Stimulated activated CD4-positive, alpha-beta T cell treated with anti-CD3 and anti-CD28 coated beads, Interleukin-12 subunit alpha, Interleukin-12 subunit beta, amount 100 ng/mL, for 4 hours (primary cell): ENCODE data around the gene HMCES.
A peak's percentile ranks its signal among the peaks of the same experiment; 100 is the strongest.

ENCODE experiments used
- DNase-seq: peaks from one replicate; pipeline ENCODE4 v3.0.0-alpha.2; 2020

HMCES gene, protein sequence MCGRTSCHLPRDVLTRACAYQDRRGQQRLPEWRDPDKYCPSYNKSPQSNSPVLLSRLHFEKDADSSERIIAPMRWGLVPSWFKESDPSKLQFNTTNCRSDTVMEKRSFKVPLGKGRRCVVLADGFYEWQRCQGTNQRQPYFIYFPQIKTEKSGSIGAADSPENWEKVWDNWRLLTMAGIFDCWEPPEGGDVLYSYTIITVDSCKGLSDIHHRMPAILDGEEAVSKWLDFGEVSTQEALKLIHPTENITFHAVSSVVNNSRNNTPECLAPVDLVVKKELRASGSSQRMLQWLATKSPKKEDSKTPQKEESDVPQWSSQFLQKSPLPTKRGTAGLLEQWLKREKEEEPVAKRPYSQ

GRCh38 chr3:129278439-129278965 is at the start of gene HMCES:
HMCES (plus strand) TSS chr3:129278870; CDS start chr3:129279733, 863 bp downstream.
- peak; percentile 92 for DNase-seq

GRCh38 chr3:129228891-129229585 is 49.6 kb upstream of the HMCES start:
- DNase-seq = no peak

GRCh38 chr3:129230311-129231019 is 48.2 kb upstream of the HMCES start:
- no peak for DNase-seq

DNA sequence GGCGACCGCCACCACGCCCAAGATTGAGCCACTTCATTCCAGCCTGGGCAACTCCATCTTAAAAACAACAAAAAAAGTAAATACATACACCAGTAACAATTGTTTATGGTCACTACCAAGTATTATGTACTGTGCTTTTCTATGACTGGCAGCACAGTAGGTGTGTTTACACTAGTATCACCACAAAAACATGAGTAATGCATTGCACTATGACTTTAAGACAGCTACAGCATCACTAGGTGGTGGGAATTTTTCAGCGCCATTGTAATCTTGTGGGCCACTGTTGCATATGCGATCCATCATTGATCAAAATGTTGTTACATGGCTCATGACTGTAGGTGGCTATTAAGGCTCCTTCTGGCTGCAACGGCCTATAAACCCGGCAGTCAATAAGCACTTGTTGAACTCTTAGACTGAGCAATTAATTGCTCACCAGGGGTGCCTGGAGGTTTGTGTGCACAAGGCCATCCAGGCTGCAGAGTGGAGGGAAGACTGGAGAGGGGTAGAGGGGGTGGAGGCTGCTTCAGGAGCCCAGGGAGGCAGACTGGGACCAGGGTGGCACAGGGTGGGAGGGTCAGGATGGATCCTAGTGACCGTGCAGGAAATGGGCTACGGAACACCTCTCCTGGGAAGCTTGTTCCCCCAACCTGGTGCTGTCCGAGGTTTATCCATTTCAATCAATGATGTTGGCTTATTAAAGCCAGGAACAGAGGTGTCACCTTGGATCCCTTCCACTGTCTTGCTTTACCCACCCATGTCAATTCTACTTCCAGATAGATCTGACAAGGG is 47.1 kb upstream of the HMCES start:
- DNase-seq = no peak

DNA sequence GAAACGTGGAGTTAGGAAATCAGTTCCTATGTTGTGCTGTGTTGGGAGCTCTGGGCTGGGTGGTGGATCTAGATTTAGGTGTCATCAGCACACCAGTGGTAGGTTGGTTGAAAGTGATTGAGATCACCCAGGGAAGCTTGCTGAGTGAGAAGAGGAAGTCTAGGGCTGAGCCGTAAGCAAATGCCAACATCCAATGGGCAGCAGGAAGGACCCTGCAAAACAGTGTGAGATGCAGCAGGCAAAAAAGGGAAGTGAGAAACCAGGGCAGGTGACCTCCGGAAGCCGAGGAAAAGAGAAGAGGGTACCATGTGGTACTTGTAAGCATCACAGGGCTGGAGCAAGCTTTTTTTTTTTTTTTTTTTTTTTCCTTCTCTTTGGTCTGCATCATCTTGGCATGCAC is 45.1 kb upstream of the HMCES start:
- DNase-seq = no peak

- DNase-seq = no peak
Observed at GRCh38 chr3:129234441-129234840, 44.2 kb upstream of the HMCES start.

DNA sequence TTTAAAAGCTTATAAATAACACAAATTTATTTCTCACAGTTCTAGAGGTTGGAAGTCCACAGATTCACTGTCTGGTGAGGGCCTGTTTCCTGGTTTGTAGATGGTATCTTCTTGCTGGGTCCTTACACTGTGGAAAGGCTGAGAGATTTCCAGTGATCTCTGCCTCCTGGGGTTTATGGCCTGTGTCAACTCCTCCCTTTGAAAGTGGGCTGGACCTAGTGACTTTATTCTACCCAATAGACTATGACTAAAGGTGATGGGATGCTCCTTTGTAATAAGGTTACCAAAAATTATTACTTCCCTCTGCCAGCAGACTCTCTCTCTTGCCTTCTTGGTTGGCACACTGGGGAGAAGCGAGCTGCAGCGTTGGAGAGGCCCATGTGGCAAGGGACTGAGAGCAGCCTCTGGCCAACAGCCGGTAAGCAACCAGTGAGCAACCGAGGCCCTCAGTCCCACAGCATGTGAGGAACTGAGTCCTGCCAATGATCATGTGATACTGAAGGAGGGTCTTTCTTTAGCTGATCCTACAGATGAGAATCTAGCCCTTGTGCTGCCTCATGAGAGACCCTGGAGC is 43.2 kb upstream of the HMCES start:
- no peak for DNase-seq

- DNase-seq = no peak
Observed at GRCh38 chr3:129238945-129239705, 39.5 kb upstream of the HMCES start.

DNA sequence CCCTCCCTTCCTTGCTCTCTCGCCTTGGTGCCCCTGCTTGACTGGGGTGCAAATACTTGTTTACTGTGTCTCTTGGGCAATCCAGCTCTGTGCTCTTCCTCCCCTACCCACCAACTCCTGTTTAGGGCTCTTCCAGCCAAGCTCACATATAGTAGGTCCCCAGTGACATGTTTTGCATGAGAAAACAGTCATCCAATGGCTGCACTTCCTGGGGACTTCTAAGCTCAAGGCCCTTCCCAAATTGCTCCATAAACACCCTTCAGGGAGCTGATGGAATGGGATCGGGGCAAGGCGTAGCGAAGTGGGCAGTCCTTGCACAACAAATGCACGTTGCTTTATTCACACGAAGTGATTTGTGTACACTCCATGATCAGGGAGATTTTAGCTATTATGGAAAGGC is 38.7 kb upstream of the HMCES start:
- no peak for DNase-seq

GRCh38 chr3:129240436-129240835 is 38.2 kb upstream of the HMCES start:
- DNase-seq = no peak

GRCh38 chr3:129245141-129245540 is 33.5 kb upstream of the HMCES start:
- DNase-seq = no peak

DNA sequence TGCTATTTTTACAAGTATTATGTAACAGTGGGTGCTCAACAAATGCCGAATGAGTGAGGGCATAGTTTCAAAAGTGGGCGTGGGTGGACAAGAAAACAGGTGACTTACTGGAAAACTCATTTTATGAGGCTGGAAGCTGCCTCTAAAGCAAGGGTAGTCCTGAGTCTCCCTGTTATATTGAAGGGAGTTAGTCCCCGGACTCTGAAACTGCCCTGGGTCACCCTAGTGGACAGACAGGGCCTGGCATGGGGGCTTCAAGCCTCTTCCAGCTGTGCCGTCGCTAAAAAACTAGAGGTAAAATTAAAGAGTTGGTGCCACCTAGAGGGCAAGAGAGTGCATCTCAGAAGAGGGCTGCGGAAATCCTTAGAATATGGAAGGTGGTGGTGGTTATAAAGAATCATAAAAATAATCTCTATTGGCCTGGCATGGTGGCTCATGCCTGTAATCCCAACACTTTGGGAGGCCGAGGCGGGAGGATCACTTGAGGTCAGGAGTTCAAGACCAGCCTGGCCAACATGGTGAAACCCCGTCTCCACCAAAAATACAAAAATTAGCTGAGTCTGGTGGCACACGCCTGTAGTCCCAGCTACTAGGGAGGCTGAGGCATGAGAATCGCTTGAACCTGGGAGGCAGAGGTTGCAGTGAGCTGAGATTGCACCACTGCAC is 32.9 kb upstream of the HMCES start:
- DNase-seq = peak; percentile 45

GRCh38 chr3:129246636-129247035 is 32.0 kb upstream of the HMCES start:
- DNase-seq = no peak

DNA sequence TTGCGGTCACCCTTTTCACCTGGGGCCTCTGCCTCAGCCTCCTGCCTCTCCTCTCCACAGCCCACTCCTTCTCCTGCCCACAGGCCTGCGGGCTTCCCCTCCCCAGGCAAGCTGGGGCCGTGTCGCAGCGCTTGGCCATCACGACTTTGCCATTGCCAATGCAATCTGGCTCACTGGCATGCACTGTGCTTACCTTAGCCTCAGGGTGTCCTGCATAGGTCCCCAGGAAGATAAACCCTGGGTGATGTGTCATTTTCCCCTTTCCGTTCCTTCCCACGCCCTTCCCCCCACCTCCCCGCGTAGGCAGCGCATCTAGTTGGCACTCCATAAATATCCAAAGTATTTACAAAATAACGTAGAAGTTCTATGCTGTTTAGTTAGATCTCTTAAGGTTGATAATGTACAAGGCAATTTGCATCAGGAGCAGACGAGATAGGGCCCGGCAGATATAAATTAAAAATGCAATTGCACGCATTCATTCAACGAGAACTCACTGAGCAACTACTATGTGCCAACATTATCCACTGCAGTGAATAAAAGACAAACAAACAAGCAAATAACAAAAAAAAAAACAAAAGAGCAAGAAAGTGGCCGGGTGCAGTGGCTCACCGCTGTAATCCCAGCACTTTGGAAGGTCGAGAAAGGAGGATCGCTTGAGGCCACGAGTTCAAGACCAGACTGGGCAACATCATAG is 30.2 kb upstream of the HMCES start:
- no peak for DNase-seq

DNA sequence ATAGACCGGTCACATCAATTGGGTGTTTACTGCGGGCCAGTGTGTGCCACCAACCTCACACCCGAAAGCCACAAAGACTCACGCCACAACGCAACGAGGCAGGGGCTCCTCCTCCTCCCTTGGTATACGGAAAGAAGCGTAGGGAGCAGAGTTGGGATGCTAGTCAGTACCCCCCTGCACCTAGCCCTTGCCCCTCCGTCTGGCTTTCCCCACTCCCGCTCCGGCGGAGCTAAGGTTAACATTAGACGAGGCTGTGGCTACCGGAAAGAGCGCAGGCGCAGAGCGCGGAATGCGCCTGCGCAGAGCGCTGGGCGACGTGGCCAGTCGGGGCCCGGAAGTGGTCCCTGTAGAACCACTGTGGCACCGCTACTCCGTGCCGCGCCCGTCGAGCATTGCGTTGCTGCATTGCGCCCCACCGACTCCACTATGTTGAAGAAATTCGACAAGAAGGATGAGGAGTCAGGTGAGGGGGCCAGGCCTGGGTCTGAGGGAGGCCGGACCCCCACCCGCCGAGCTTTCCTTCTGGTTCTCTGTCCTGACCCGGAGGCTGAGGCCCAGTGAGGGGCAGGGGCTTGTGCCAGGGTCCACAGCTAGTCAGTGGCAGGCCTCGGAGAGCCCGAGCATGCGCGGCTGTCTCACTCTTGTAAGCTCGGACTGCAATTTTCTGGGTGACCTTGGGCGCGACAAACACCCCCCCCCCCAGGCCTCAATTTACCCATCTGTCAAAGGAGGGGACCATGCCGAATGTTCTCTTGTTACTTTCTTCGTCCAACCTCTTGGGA is 29.2 kb upstream of the HMCES start, which contains the start of gene COPG1:
TSS of gene COPG1 (plus strand) at position 323 of the 782 bp plus-strand sequence. CDS start at position 427, 104 bp downstream.
- peak; percentile 83 for DNase-seq

- DNase-seq = no peak
Observed at GRCh38 chr3:129252748-129253147, 25.9 kb upstream of the HMCES start.

- DNase-seq = no peak
Observed at GRCh38 chr3:129254536-129255230, 24.0 kb upstream of the HMCES start.

GRCh38 chr3:129256270-129256669 is 22.4 kb upstream of the HMCES start:
- DNase-seq = no peak

- no peak for DNase-seq
Observed at GRCh38 chr3:129257609-129258008, 21.1 kb upstream of the HMCES start.
